Spleen (tissue), 7 donors: ENCODE measurements around the gene STK39.

Experiments used
- CTCF ChIP-seq, 11 experiments: fragments of 200-600 bp in 7 of 11; fragments of 450-650 bp in 4 of 11; sonication (generic) in 4 of 11; IDR thresholded peaks in 8 of 11; conservative IDR thresholded peaks in 3 of 11; 1 replicate in 7 of 11; 2 replicates in 4 of 11; pipeline versions ENCODE4 v1.4.0 to v1.8.0; 2016 to 2021; ENCODE audit warnings: antibody characterized with exemption in 11 of 11, inconsistent platforms in 4 of 11, mild to moderate bottlenecking in 1 of 11
- POLR2AphosphoS5 ChIP-seq, 3 donors: sonication (generic); formaldehyde crosslinking; IDR thresholded peaks; one replicate each; pipeline ENCODE4 v1.5.1; 2017; ENCODE audit warnings: antibody characterized with exemption in 3 of 3
- donor health status: DM: no; HTN: no; CAD: no; lungs with moderate emphysema.
- donor health status: DM: no; HTN: no; CAD: no.
- donor health status: DM: no; HTN: no; CAD: no.

DNA sequence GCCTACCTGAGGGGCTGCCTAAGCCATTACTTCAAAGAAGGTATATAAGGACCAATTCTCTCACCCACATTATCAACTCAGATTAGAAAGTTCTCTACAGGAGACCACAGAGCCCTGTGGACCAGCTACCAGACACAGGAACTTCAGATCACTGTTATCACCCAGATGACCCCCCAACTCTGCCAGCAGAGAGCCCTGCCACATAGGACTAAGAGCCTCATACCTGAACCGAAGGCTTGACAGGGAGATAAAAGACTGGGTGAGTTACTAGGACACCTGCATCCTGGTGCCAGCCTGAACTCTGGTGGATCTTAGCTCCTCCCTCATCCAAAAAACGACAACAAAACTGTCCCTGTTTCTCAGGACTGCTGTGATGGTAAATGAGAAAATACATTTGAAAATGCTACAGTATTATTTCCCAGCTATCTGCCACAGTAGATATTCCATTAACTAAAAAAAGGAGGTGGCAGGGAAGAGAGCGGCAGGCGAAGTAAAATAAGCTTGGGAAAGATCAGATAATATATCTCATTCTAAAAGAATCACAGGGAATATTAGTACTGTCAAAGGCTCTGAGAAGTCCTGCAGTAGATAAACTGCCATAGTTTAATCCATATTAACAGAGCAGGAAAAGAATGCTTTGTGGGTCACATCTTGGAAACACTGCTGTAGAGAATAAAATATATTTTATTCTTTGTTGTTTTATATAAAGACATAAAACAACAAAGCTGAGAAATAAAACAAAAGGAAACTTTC lies 79.7 kb downstream of the STK39 start:
- no peak for TF ChIP-seq CTCF (IDR thresholded peaks at IDR 0.05 in 8 of 11, conservative IDR thresholded peaks at IDR 0.05 in 3 of 11)
- no peak for TF ChIP-seq POLR2AphosphoS5 (IDR thresholded peaks at IDR 0.05)
